ENCODE data around the gene UTP25.

UTP25 gene

DNA sequence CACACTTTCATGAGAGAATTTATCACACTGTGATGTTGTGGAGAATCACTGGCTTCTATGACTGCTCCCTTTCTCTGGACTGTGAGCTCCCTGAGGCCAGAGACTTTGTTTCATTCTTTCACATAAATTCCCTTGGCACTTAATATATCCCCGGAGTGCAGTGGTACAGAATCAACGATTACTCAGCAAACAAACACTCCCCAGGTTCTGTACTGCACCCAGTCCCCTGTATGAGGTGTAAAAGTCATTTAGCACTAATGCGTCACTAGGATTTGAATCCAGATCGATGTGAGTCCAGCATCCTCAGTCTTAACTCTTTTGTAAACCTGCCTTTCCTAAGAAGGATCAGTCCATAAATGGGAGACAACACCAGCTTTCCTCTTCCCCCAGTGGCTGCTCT is 6.8 kb upstream of the UTP25 start:
- H3K27ac ChIP-seq (ENCODE audit: low read depth, low read length, severe bottlenecking) = no peak overlapping the region
- no peaks in the 10 kb centered on the region for H3K36me3 ChIP-seq (ENCODE audit: control insufficient read depth, insufficient read depth, low read length)
- no peaks in the 10 kb centered on the region for H3K9me3 ChIP-seq (ENCODE audit: control insufficient read depth, low read length)
- WGBS, 2 experiments (ENCODE audit: insufficient coverage in 2 of 2) = 84 to 100% methylated on average over 2 to 3 of the region's 4 CpGs
- no peaks in the 10 kb centered on the region for H3K4me1 ChIP-seq (ENCODE audit: control insufficient read depth, insufficient read depth, low read length, poor library complexity, severe bottlenecking)
- no peak overlapping the region for H3K4me3 ChIP-seq (ENCODE audit: extremely low read depth, insufficient read depth, low read length, poor library complexity, severe bottlenecking)

DNA sequence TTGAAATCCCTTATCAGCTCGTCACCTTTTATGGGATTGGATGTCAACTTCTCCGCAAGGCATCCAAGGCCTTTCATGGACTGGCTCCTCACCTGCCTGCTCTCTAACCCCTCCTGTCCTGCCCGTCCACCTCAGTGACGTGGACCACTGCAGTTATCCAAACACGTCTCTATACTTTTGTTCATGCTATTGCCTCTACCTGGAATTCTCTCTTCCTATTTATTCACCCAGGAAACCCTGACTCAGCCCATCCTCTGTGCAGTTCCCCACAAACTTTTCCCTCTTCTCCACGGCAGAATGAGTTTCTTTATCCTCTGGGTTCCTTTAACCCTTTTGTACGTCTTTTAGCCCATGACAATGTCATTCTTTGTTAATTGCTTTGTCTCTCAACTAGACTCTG is 5.1 kb upstream of the UTP25 start:
- Histone ChIP-seq H3K27ac (ENCODE audit: low read depth, low read length, severe bottlenecking) (no peak overlapping the region), H3K4me1 (ENCODE audit: control insufficient read depth, insufficient read depth, low read length, poor library complexity, severe bottlenecking) (no peaks in the 10 kb centered on the region), H3K4me3 (ENCODE audit: extremely low read depth, insufficient read depth, low read length, poor library complexity, severe bottlenecking) (no peak overlapping the region), H3K36me3 (ENCODE audit: control insufficient read depth, insufficient read depth, low read length) (no peaks in the 10 kb centered on the region), H3K9me3 (ENCODE audit: control insufficient read depth, low read length) (no peaks in the 10 kb centered on the region)
- 85 to 86% methylated on average over 6 to 7 of the region's 7 CpGs for WGBS, 2 experiments (ENCODE audit: insufficient coverage in 2 of 2)

DNA sequence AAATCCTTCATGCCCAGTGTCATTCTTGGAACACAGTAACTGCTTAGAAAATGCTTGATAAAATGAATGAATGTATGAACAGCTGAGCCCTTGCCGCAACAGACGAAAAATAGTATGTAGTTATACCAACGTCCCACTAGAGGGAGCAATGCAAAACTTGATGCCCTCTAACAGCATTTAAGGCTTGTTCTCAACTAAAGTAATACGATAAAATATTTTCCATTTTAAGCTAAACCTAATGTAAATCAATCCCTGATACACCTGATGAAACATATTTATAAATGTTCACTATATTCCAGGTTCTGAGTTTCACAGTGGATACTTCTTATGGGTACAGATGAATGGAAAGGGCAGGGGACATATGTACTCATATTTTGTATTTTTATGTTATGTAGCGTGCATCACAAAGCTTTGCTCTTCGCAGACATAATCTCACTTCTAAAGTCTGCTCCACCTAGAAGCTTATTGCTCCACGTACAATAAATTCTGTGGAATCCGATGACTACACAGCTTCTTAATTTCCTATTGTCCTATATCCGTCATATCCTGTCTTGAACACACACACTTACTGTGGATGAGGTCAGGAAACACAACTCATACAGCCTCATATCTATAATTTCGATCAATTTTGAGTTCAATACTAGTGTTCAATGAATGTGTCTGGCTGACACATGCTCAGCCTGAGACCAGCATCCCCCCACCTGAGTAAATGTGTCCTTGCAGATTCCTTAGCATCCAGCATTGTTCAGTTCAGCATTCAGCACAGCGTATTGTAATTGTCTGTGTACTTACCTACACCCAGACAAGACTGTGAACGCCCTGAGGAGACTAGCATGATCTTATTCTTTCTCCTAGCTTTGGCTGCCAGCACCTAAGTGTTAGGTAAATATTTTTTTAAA is 4.4 kb upstream of the UTP25 start:
- H3K36me3 ChIP-seq (ENCODE audit: control insufficient read depth, insufficient read depth, low read length) = no peaks in the 10 kb centered on the region
- 56 to 63% methylated on average over 3 to 6 of the region's 12 CpGs for WGBS, 2 experiments (ENCODE audit: insufficient coverage in 2 of 2)
- no peaks in the 10 kb centered on the region for H3K9me3 ChIP-seq (ENCODE audit: control insufficient read depth, low read length)
- H3K4me1 ChIP-seq (ENCODE audit: control insufficient read depth, insufficient read depth, low read length, poor library complexity, severe bottlenecking) = no peaks in the 10 kb centered on the region
- no peak overlapping the region for H3K27ac ChIP-seq (ENCODE audit: low read depth, low read length, severe bottlenecking)
- no peak overlapping the region for H3K4me3 ChIP-seq (ENCODE audit: extremely low read depth, insufficient read depth, low read length, poor library complexity, severe bottlenecking)

DNA sequence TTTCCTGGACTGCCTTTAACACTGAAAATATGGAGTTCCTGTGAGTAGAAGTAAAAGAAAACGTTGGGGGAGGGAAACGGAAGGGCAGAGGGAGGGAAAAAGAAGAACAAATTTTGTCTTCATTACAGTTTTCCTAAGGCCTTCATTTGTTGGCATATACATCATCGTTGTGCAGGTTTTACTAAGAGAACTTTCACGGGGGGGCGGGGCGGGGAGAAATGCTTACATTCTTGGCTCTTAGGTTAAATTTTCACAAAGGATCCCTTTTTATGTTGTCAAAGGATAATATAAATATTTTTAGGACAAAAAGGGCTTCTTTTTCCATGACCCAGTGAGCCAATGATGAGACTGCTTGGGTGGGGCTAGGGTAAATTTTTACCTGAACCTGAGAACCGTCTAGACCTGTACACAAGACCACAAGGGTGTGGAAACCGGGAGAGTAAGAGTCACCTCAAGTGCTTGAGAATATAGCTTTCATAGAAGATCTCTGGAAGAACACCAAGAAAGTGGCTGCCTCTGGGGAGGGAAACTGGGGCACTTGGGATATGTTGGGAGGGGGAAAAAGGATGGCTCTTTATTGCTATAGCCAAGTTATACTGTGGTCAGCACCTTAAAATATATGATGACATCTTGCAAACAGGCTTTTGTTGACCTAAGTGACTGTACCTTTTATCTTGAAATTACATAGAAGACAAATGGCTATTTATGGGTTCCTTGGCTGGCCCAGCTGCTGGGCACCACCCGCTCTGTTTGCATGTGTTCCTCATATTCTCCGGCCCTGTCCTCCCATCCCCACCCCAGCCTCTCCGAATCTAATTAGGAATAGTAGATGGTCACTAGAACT is 2.0 kb upstream of the UTP25 start:
- 88 to 100% methylated on average over 3 to 4 of the region's 11 CpGs for WGBS, 2 experiments (ENCODE audit: insufficient coverage in 2 of 2)
- H3K27ac ChIP-seq (ENCODE audit: low read depth, low read length, severe bottlenecking) = no peak overlapping the region
- peaks cover 7% of the 10 kb centered on the region for H3K36me3 ChIP-seq (ENCODE audit: control insufficient read depth, insufficient read depth, low read length)
- no peaks in the 10 kb centered on the region for H3K4me1 ChIP-seq (ENCODE audit: control insufficient read depth, insufficient read depth, low read length, poor library complexity, severe bottlenecking)
- H3K4me3 ChIP-seq (ENCODE audit: extremely low read depth, insufficient read depth, low read length, poor library complexity, severe bottlenecking) = no peak overlapping the region
- H3K9me3 ChIP-seq (ENCODE audit: control insufficient read depth, low read length) = no peaks in the 10 kb centered on the region

DNA sequence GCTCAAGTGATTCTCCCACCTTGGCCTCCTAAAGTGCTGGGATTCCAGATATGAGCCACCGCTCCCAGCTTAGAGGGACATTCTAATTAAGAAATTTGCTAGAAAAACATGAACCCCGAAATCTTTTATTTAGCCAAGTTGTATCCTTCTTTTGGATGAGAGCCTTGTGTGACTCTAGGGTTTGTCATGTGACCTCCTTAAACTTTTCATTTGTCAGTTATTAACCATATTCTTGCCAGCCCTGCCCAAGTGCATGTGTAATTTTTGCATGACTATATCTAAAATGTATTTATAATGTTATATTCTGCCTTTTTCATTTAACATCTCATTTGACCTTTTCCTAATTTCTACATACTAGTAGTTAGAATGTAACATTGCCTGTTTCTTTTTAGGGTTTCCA is 1.9 kb downstream of the UTP25 start:
- H3K36me3 ChIP-seq (ENCODE audit: control insufficient read depth, insufficient read depth, low read length) = peaks cover 42% of the 10 kb centered on the region
- no peak overlapping the region for H3K27ac ChIP-seq (ENCODE audit: low read depth, low read length, severe bottlenecking)
- H3K4me1 ChIP-seq (ENCODE audit: control insufficient read depth, insufficient read depth, low read length, poor library complexity, severe bottlenecking) = no peaks in the 10 kb centered on the region
- WGBS, 2 experiments (ENCODE audit: insufficient coverage in 2 of 2) = 100% methylated on average over 1 to 2 of the region's 2 CpGs
- H3K9me3 ChIP-seq (ENCODE audit: control insufficient read depth, low read length) = no peaks in the 10 kb centered on the region
- no peak overlapping the region for H3K4me3 ChIP-seq (ENCODE audit: extremely low read depth, insufficient read depth, low read length, poor library complexity, severe bottlenecking)

DNA sequence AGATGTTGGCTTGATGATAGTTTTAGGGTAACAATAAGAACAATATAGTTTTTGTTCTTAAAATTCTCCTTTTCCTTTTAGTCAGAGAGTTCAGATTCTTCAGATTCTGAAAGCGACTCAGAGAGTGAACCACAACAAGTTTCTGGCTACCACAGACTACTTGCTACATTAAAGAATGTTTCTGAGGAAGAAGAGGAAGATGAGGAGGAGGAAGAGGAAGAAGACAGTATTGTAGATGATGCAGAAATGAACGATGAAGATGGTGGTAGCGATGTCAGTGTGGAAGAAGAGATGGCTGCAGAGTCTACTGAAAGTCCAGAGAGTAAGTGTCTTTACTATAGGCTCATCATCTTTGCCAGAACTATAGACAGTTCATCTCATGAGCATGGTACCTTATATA is 3.0 kb downstream of the UTP25 start:
- Histone ChIP-seq H3K27ac (ENCODE audit: low read depth, low read length, severe bottlenecking) (no peak overlapping the region), H3K36me3 (ENCODE audit: control insufficient read depth, insufficient read depth, low read length) (peaks cover 52% of the 10 kb centered on the region), H3K4me3 (ENCODE audit: extremely low read depth, insufficient read depth, low read length, poor library complexity, severe bottlenecking) (no peak overlapping the region), H3K4me1 (ENCODE audit: control insufficient read depth, insufficient read depth, low read length, poor library complexity, severe bottlenecking) (no peaks in the 10 kb centered on the region), H3K9me3 (ENCODE audit: control insufficient read depth, low read length) (no peaks in the 10 kb centered on the region)
- WGBS, 2 experiments (ENCODE audit: insufficient coverage in 2 of 2) = 100% methylated on average over 2 to 3 of the region's 3 CpGs

DNA sequence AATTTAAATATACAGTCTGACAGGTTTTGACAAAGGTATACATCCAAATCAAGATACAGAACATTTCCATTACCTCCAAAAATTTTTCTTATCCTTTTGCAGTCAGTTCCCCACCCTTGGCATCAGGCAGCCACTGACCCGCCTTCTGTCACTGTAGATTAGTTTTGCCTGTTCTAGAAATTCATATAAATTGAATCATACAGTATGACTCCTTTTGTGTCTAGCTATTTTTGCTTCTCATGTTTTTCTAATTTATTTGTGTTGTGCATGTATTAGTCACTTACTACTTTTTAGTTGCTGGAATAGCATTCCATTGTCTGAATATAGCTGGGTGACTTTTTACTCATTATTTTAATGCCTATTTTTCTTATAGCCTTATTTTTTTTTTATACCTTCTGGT is 3.8 kb downstream of the UTP25 start:
- H3K4me1 ChIP-seq (ENCODE audit: control insufficient read depth, insufficient read depth, low read length, poor library complexity, severe bottlenecking) = no peaks in the 10 kb centered on the region
- H3K4me3 ChIP-seq (ENCODE audit: extremely low read depth, insufficient read depth, low read length, poor library complexity, severe bottlenecking) = no peak overlapping the region
- no peaks in the 10 kb centered on the region for H3K9me3 ChIP-seq (ENCODE audit: control insufficient read depth, low read length)
- no peak overlapping the region for H3K27ac ChIP-seq (ENCODE audit: low read depth, low read length, severe bottlenecking)
- H3K36me3 ChIP-seq (ENCODE audit: control insufficient read depth, insufficient read depth, low read length) = peaks cover 58% of the 10 kb centered on the region
- no CpG with 5 or more reads among the region's 1 CpG for WGBS, 2 experiments (ENCODE audit: insufficient coverage in 2 of 2)

DNA sequence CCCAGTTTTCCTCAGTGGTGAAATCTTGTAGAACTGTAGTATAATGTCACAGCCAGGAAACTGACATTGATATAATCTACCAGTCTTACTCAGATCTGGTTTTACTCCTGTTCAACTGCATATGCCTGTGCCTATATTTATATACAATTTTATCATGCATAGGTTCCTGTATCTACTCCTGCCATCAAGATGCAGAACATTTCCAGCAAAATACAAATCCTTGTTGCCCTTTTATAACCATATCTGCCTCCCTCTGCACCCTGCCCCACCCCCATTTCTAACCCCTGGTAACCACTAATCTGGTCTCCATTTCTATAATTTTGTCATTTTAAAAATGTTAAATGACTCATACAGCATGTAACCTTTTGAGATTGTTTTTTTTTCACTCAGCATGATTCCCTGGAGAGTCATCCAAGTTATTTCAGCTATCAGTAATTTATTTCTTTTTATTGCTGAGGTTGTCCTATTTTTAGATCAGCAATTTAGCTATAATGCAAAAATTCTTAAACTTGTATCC is 8.1 kb downstream of the UTP25 start:
- Histone ChIP-seq H3K36me3 (ENCODE audit: control insufficient read depth, insufficient read depth, low read length) (peaks cover 80% of the 10 kb centered on the region), H3K4me3 (ENCODE audit: extremely low read depth, insufficient read depth, low read length, poor library complexity, severe bottlenecking) (no peak overlapping the region), H3K9me3 (ENCODE audit: control insufficient read depth, low read length) (no peaks in the 10 kb centered on the region), H3K27ac (ENCODE audit: low read depth, low read length, severe bottlenecking) (no peak overlapping the region), H3K4me1 (ENCODE audit: control insufficient read depth, insufficient read depth, low read length, poor library complexity, severe bottlenecking) (peaks cover 20% of the 10 kb centered on the region)

DNA sequence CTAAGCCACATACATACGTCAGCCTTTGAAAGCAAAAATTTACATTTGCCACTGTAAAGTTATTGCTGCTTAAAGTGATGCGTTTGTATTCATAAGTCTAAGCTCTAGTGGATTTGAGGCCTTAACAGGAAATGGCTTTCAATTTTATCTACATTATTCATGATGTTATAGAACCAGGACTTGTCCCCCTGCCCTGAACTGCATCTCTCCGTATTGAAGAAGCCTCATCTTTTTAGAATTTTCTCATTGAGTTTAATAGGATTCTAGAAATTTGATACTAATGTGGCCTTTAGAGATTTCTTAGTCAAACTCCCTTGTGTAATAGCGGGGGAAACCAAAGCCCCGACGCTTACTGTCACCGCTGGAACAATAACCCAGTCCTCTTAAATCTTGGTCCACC is 9.9 kb downstream of the UTP25 start:
- 100% methylated on average over 1 of the region's 7 CpGs; no CpG with 5 or more reads in 1 of the 2 experiments for WGBS, 2 experiments (ENCODE audit: insufficient coverage in 2 of 2)
- Histone ChIP-seq H3K27ac (ENCODE audit: low read depth, low read length, severe bottlenecking) (no peak overlapping the region), H3K36me3 (ENCODE audit: control insufficient read depth, insufficient read depth, low read length) (peaks cover 83% of the 10 kb centered on the region), H3K4me1 (ENCODE audit: control insufficient read depth, insufficient read depth, low read length, poor library complexity, severe bottlenecking) (peaks cover 23% of the 10 kb centered on the region), H3K9me3 (ENCODE audit: control insufficient read depth, low read length) (no peaks in the 10 kb centered on the region), H3K4me3 (ENCODE audit: extremely low read depth, insufficient read depth, low read length, poor library complexity, severe bottlenecking) (no peak overlapping the region)

DNA sequence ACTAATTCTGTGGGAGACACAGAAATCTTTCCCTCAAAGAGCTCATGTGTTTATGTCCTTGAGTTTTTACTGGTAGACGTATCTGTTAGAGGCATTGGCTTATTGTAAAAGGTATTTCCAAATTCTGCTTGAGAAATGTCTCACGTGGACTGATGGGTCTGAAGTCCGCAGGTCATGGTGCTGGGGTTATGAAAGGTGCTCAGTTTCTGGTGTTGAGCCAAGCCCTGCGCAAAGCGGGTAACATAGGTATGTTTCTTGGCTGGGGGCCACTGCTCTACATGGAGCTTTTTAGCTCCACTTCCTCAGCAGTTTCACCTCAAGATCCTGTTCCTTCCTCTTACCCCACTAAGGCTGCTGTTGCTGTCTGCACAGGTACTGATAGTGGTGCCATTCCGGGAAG is 10.8 kb downstream of the UTP25 start:
- H3K4me3 ChIP-seq (ENCODE audit: extremely low read depth, insufficient read depth, low read length, poor library complexity, severe bottlenecking) = no peak overlapping the region
- no peaks in the 10 kb centered on the region for H3K9me3 ChIP-seq (ENCODE audit: control insufficient read depth, low read length)
- WGBS, 2 experiments (ENCODE audit: insufficient coverage in 2 of 2) = 90 to 98% methylated on average over 2 to 4 of the region's 6 CpGs
- H3K27ac ChIP-seq (ENCODE audit: low read depth, low read length, severe bottlenecking) = no peak overlapping the region
- peaks cover 84% of the 10 kb centered on the region for H3K36me3 ChIP-seq (ENCODE audit: control insufficient read depth, insufficient read depth, low read length)
- H3K4me1 ChIP-seq (ENCODE audit: control insufficient read depth, insufficient read depth, low read length, poor library complexity, severe bottlenecking) = peaks cover 23% of the 10 kb centered on the region
